Measurements from ENCODE around the gene ARPC5L.

Gene ARPC5L

DNA sequence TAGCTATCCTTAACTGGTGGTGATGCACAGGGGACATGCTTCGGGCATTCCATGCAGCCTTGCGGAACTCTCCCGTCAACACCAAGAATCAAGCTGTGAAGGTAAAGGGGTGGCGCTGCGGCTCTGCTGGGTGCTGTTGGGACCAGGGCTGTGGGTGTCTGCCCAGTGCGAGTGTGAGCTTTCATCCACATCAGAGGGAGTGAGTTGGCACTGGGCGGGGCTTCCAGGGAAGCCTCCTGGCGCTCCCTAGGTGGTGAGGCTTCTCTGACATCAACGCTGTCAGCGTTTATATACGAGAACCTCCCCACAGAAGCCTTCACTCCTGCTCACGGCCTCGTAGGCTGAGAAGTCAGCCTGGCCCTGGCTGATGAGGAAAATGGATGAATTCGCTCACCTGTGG is 11.7 kb downstream of the ARPC5L start:
- Histone ChIP-seq H4K8ac (ENCODE audit: low read length) (no peak overlapping the region), H3K9me3 (ENCODE audit: control insufficient read depth, low read length) (no peaks in the 10 kb centered on the region), H3K4me3 (ENCODE audit: insufficient read depth in 1 of 2, low read depth in 1 of 2, low read length in 2 of 2) (no peak overlapping the region), H2BK120ac (ENCODE audit: low read depth, low read length) (no peak overlapping the region), H3K4me1 (ENCODE audit: control insufficient read depth, insufficient read depth, low read depth, low read length) (peaks cover 25% of the 10 kb centered on the region), H2AFZ (ENCODE audit: low read depth, low read length) (no peak overlapping the region), H3K9ac (ENCODE audit: low read length) (no peak overlapping the region), H2BK15ac (ENCODE audit: low read depth, poor library complexity, severe bottlenecking) (no peak overlapping the region), H2AK5ac (ENCODE audit: low read length, severe bottlenecking) (no peak overlapping the region), H2BK12ac (ENCODE audit: low read length in 2 of 2) (no peak overlapping the region), H3K18ac (ENCODE audit: low read depth in 1 of 2, low read length in 2 of 2) (no peak overlapping the region), H3K36me3 (ENCODE audit: control insufficient read depth in 1 of 2, insufficient read depth in 2 of 2, low read depth in 1 of 2, low read length in 2 of 2) (peaks cover 55 to 61% of the 10 kb centered on the region in 2 experiments), H3K23ac (ENCODE audit: low read length in 2 of 2) (no peak overlapping the region), H3K14ac (ENCODE audit: low read length in 2 of 2) (no peak overlapping the region), H3K4me2 (ENCODE audit: low read length, poor library complexity, severe bottlenecking) (no peak overlapping the region), H2BK5ac (ENCODE audit: low read depth, low read length, poor library complexity, severe bottlenecking) (no peak overlapping the region), H3K27me3 (ENCODE audit: control insufficient read depth in 1 of 2, insufficient read depth in 1 of 2, low read length in 2 of 2) (no peaks in the 10 kb centered on the region), H3K27ac (ENCODE audit: low read length, poor library complexity, severe bottlenecking) (no peak overlapping the region), H4K91ac (ENCODE audit: low read length) (no peak overlapping the region), H3K79me1 (replicated peaks; ENCODE audit: low read length, poor library complexity, severe bottlenecking) (peaks cover 17% of the 10 kb centered on the region), H3K4ac (ENCODE audit: low read depth in 1 of 2, low read length in 2 of 2) (no peak overlapping the region)
- WGBS, result 92% methylated on average over 14 of the region's 14 CpGs
- DNase-seq, result no peak

DNA sequence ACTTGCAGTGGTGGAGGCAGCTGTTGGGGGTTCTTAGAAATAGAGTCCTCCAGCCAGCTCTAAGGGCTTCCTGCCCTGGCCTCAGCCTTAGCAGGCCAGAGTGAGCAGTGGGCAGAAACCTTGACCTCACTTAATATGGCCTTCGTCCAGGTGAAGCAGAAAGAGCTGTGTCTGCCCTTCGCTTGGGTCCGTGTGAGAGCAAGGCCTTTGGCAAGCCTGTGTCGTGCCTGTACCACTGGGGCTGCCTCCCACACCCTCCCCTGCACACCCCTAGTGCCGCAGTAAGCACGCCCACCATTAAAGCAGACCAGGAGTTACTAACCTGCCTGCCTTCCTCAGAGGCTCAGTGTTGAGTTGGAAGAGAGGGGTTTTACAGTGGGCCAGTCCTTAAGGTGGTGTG is 13.6 kb downstream of the ARPC5L start:
- Histone ChIP-seq H2AK5ac (ENCODE audit: low read length, severe bottlenecking) (no peak overlapping the region), H3K27me3 (ENCODE audit: control insufficient read depth in 1 of 2, insufficient read depth in 1 of 2, low read length in 2 of 2) (no peaks in the 10 kb centered on the region), H3K79me1 (replicated peaks; ENCODE audit: low read length, poor library complexity, severe bottlenecking) (peaks cover 17% of the 10 kb centered on the region), H3K18ac (ENCODE audit: low read depth in 1 of 2, low read length in 2 of 2) (no peak overlapping the region), H3K9ac (ENCODE audit: low read length) (no peak overlapping the region), H4K91ac (ENCODE audit: low read length) (no peak overlapping the region), H3K36me3 (ENCODE audit: control insufficient read depth in 1 of 2, insufficient read depth in 2 of 2, low read depth in 1 of 2, low read length in 2 of 2) (peaks cover 68 to 79% of the 10 kb centered on the region in 2 experiments), H3K9me3 (ENCODE audit: control insufficient read depth, low read length) (no peaks in the 10 kb centered on the region), H3K27ac (ENCODE audit: low read length, poor library complexity, severe bottlenecking) (no peak overlapping the region), H2BK15ac (ENCODE audit: low read depth, poor library complexity, severe bottlenecking) (no peak overlapping the region), H2BK5ac (ENCODE audit: low read depth, low read length, poor library complexity, severe bottlenecking) (no peak overlapping the region), H3K4me1 (ENCODE audit: control insufficient read depth, insufficient read depth, low read depth, low read length) (peaks cover 23% of the 10 kb centered on the region), H3K14ac (ENCODE audit: low read length in 2 of 2) (no peak overlapping the region), H2BK12ac (ENCODE audit: low read length in 2 of 2) (no peak overlapping the region), H3K4me3 (ENCODE audit: insufficient read depth in 1 of 2, low read depth in 1 of 2, low read length in 2 of 2) (no peak overlapping the region), H4K8ac (ENCODE audit: low read length) (peak overlapping the region; percentile 22), H3K4ac (ENCODE audit: low read depth in 1 of 2, low read length in 2 of 2) (no peak overlapping the region), H3K4me2 (ENCODE audit: low read length, poor library complexity, severe bottlenecking) (no peak overlapping the region), H3K23ac (ENCODE audit: low read length in 2 of 2) (no peak overlapping the region), H2BK120ac (ENCODE audit: low read depth, low read length) (no peak overlapping the region), H2AFZ (ENCODE audit: low read depth, low read length) (no peak overlapping the region)
- WGBS, result 96% methylated on average over 6 of the region's 6 CpGs
- no peak for DNase-seq

DNA sequence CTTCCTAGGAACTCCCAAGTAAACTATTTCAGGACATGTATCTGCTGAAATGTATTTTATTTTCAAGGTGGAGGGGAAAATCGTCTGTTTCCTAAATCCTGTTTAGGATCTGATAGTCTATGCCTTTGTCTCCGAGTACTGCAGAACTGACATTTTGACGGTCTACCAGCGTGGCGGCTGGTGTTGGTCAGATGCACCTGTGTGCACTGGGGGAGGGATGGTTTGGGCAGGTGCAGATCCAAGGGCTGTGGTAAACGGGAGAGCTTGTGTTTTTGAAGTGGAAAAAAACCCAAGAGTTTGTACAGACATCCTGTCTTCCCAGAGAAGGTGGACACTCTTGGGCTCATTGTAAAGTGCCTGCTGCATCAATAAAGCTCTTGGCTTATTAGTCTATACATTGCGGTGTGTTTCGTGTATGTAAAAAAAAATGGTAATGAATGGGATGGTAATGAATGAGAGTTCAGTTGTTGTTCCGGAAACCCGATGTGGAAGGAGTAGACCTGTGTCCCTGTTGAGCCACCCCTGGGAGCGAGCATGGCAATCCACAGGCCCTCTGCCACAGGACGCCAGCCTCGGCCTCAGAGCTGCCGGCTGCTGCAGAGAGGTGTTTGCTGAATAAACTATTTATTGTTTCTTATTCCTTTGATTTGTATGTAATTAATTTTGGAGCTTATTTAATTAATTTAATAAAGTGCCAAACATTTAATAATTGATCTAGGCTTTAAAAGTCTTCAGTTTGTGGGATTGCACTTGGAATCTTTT is 15.3 kb downstream of the ARPC5L start:
- Histone ChIP-seq H3K14ac (ENCODE audit: low read length in 2 of 2) (no peak overlapping the region), H2BK5ac (ENCODE audit: low read depth, low read length, poor library complexity, severe bottlenecking) (no peak overlapping the region), H3K27ac (ENCODE audit: low read length, poor library complexity, severe bottlenecking) (no peak overlapping the region), H2AK5ac (ENCODE audit: low read length, severe bottlenecking) (no peak overlapping the region), H3K79me1 (replicated peaks; ENCODE audit: low read length, poor library complexity, severe bottlenecking) (peaks cover 17% of the 10 kb centered on the region), H3K4me3 (ENCODE audit: insufficient read depth in 1 of 2, low read depth in 1 of 2, low read length in 2 of 2) (no peak overlapping the region), H2AFZ (ENCODE audit: low read depth, low read length) (no peak overlapping the region), H3K36me3 (ENCODE audit: control insufficient read depth in 1 of 2, insufficient read depth in 2 of 2, low read depth in 1 of 2, low read length in 2 of 2) (peaks cover 80 to 91% of the 10 kb centered on the region in 2 experiments), H3K4me1 (ENCODE audit: control insufficient read depth, insufficient read depth, low read depth, low read length) (peaks cover 12% of the 10 kb centered on the region), H2BK120ac (ENCODE audit: low read depth, low read length) (no peak overlapping the region), H2BK12ac (ENCODE audit: low read length in 2 of 2) (no peak overlapping the region), H3K18ac (ENCODE audit: low read depth in 1 of 2, low read length in 2 of 2) (no peak overlapping the region), H3K9ac (ENCODE audit: low read length) (no peak overlapping the region), H3K27me3 (ENCODE audit: control insufficient read depth in 1 of 2, insufficient read depth in 1 of 2, low read length in 2 of 2) (no peaks in the 10 kb centered on the region), H3K23ac (ENCODE audit: low read length in 2 of 2) (no peak overlapping the region), H3K4me2 (ENCODE audit: low read length, poor library complexity, severe bottlenecking) (no peak overlapping the region), H3K9me3 (ENCODE audit: control insufficient read depth, low read length) (no peaks in the 10 kb centered on the region), H4K8ac (ENCODE audit: low read length) (no peak overlapping the region), H2BK15ac (ENCODE audit: low read depth, poor library complexity, severe bottlenecking) (no peak overlapping the region), H4K91ac (ENCODE audit: low read length) (no peak overlapping the region), H3K4ac (ENCODE audit: low read depth in 1 of 2, low read length in 2 of 2) (no peak overlapping the region)
- DNase-seq, result no peak
- 97% methylated on average over 11 of the region's 14 CpGs for WGBS

DNA sequence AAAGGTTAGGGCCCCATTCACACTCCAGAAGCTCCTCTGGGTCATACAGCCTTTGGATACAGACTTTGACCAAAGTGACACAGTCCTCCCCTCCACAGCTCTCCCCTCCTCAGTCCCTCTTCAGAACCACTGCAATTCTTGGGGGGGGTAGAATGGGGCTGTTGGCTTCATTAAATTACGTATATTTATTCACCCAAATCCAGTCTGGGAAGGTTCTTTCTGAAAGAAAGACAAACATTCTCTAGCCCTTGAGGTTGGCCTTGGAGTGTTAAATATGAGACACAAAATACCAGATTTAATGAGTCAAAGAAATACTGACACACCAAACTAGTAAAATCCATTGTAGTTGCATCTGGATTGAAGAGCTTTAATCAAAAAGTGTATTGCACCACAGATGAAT is 16.1 kb downstream of the ARPC5L start:
- H3K9me3 ChIP-seq (ENCODE audit: control insufficient read depth, low read length), result no peaks in the 10 kb centered on the region
- peaks cover 14% of the 10 kb centered on the region for H3K4me1 ChIP-seq (ENCODE audit: control insufficient read depth, insufficient read depth, low read depth, low read length)
- no peak overlapping the region for H4K8ac ChIP-seq (ENCODE audit: low read length)
- no peak overlapping the region for H3K4ac ChIP-seq (ENCODE audit: low read depth in 1 of 2, low read length in 2 of 2)
- no peak overlapping the region for H4K91ac ChIP-seq (ENCODE audit: low read length)
- H2AK5ac ChIP-seq (ENCODE audit: low read length, severe bottlenecking), result no peak overlapping the region
- H2BK15ac ChIP-seq (ENCODE audit: low read depth, poor library complexity, severe bottlenecking), result no peak overlapping the region
- H3K4me3 ChIP-seq (ENCODE audit: insufficient read depth in 1 of 2, low read depth in 1 of 2, low read length in 2 of 2), result no peak overlapping the region
- H3K79me1 ChIP-seq (replicated peaks; ENCODE audit: low read length, poor library complexity, severe bottlenecking), result peaks cover 19% of the 10 kb centered on the region
- H2BK12ac ChIP-seq (ENCODE audit: low read length in 2 of 2), result no peak overlapping the region
- H3K14ac ChIP-seq (ENCODE audit: low read length in 2 of 2), result no peak overlapping the region
- H2BK120ac ChIP-seq (ENCODE audit: low read depth, low read length), result no peak overlapping the region
- H3K27me3 ChIP-seq (ENCODE audit: control insufficient read depth in 1 of 2, insufficient read depth in 1 of 2, low read length in 2 of 2), result no peaks in the 10 kb centered on the region
- WGBS, result no CpG with 5 or more reads among the region's 1 CpG
- H2BK5ac ChIP-seq (ENCODE audit: low read depth, low read length, poor library complexity, severe bottlenecking), result no peak overlapping the region
- no peak for DNase-seq
- H3K23ac ChIP-seq (ENCODE audit: low read length in 2 of 2), result no peak overlapping the region
- H2AFZ ChIP-seq (ENCODE audit: low read depth, low read length), result no peak overlapping the region
- no peak overlapping the region for H3K4me2 ChIP-seq (ENCODE audit: low read length, poor library complexity, severe bottlenecking)
- no peak overlapping the region for H3K18ac ChIP-seq (ENCODE audit: low read depth in 1 of 2, low read length in 2 of 2)
- H3K9ac ChIP-seq (ENCODE audit: low read length), result no peak overlapping the region
- peaks cover 82 to 96% of the 10 kb centered on the region in 2 experiments for H3K36me3 ChIP-seq (ENCODE audit: control insufficient read depth in 1 of 2, insufficient read depth in 2 of 2, low read depth in 1 of 2, low read length in 2 of 2)
- H3K27ac ChIP-seq (ENCODE audit: low read length, poor library complexity, severe bottlenecking), result no peak overlapping the region

All from mesenchymal stem cell (in vitro differentiated cells and primary cell).